Thymus (tissue), 11 donors: ENCODE data around the gene RPAP3. TPM values are rescaled to one million over a fixed set of nuclear protein-coding genes. Genes with fewer than 3 reads are reported as not detected.
"Not testable (repeated sequence)": the region's sequence is repeated elsewhere in the genome, so short reads cannot be mapped to it uniquely, and the experiment has no call there.

Experiments
- DNase-seq, 9 donors: peaks; one replicate each; pipeline ENCODE4 v3.0.0-alpha.2; 2013; ENCODE audit warnings: low spot score in 9 of 9, low read depth in 6 of 9, missing footprints in 1 of 9
- H3K27ac ChIP-seq, 2 donors: one replicate each; pipeline ENCODE4 v1.5.1; 2013; ENCODE audit warnings: control low read depth in 1 of 2, low read depth in 1 of 2, low read length in 1 of 2, mild to moderate bottlenecking in 1 of 2, moderate library complexity in 1 of 2
- H3K27me3 ChIP-seq, 2 donors: one replicate each; pipeline ENCODE4 v1.5.1; 2013; ENCODE audit warnings: low read length in 1 of 2; ENCODE audit not compliant: control insufficient read depth in 2 of 2, insufficient read depth in 1 of 2
- H3K36me3 ChIP-seq, 2 donors: one replicate each; pipeline ENCODE4 v1.5.1; 2013; ENCODE audit warnings: low read length in 1 of 2, mild to moderate bottlenecking in 1 of 2, moderate library complexity in 1 of 2; ENCODE audit not compliant: control insufficient read depth in 2 of 2, insufficient read depth in 2 of 2
- H3K4me1 ChIP-seq, 2 donors: one replicate each; pipeline ENCODE4 v1.5.1; 2013; ENCODE audit warnings: low read length in 2 of 2; ENCODE audit not compliant: control insufficient read depth in 2 of 2, insufficient read depth in 2 of 2
- H3K4me3 ChIP-seq, 2 donors: one replicate each; pipeline ENCODE4 v1.5.1; 2013; ENCODE audit warnings: low read length in 2 of 2, control low read depth in 1 of 2, mild to moderate bottlenecking in 1 of 2
- H3K9me3 ChIP-seq, 2 donors: one replicate each; pipeline ENCODE4 v1.5.1; 2013; ENCODE audit warnings: low read length in 1 of 2, mild to moderate bottlenecking in 1 of 2; ENCODE audit not compliant: control insufficient read depth in 2 of 2, insufficient read depth in 1 of 2
- WGBS: extraction: QIAGEN DNeasy Blood & Tissue Kit; methylation state at CpG from one replicate; pipeline ENCODE4 v1.1.7; 2013; 5-methylcytosine and 5-hydroxymethylcytosine counted together
- polyA plus RNA-seq: library from polyadenylated mRNA; stranded (reverse); fragments of 200-250 nt; gene quantifications from one replicate; pipeline ENCODE4 v1.2.3, GENCODE V29; 2013
- total RNA-seq: library from RNA; stranded (reverse); fragments of 120-200 nt; gene quantifications from one replicate; pipeline ENCODE4 v1.2.4, GENCODE V29; 2013
- donor health status: healthy.

Gene RPAP3
- total and polyA plus RNA-seq, 2 donors: 20.9 to 30.5 TPM

DNA sequence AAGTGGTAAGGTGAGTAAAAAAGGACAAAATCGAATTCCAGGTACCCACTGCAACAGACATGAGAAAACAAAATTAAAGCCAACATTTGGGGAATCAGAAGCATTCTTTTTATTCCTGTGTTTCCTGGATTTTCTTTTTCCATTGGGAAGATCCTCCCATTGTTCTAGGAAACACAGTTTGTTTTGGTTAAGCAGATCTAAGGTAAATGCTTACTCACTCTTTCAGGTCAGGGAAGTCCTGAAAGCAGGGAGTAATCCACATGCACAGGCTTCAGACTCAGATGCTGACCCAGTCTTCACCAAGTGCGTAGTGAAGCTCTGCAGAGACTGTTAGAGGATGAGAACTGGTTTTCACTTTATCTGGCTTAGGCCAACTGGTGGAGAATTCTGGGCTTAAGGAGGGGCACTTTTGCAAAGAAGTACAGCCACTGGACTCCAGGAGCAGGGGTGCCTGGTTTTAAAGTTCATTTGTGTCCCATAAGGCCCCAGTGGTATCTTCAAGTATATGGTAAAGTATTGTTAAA is 57.7 kb downstream of the RPAP3 start:
- H3K27me3 ChIP-seq: no peaks in the 10 kb centered on the region
- no peaks in the 10 kb centered on the region for H3K4me1 ChIP-seq
- DNase-seq: no peak
- 97% methylated on average over 2 of the region's 2 CpGs for WGBS
- H3K36me3 ChIP-seq: no peaks in the 10 kb centered on the region
- no peak overlapping the region for H3K4me3 ChIP-seq
- peaks cover 0 to 3% of the 10 kb centered on the region in 2 donors for H3K9me3 ChIP-seq
- H3K27ac ChIP-seq: no peak overlapping the region

DNA sequence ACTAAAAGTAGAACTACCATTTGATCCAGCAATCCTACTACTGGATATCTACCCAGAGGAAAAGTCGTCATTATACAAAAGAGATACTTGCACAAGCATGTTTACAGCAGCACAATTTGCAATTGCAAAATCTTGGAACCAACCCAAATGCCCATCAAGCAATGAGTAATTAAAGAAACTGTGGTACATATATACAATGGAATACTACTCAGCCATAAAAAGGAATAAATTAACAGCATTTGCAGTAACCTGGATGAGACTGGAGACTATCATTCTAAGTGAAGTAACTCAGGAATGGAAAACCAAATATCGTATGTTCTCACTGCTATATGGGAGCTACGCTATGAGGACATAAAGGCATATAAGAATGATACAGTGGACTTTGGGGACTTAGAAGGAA is 63.5 kb downstream of the RPAP3 start:
- not testable (repeated sequence) for H3K27ac ChIP-seq, H3K4me3 ChIP-seq, H3K9me3 ChIP-seq, H3K36me3 ChIP-seq, H3K27me3 ChIP-seq, DNase-seq, H3K4me1 ChIP-seq
- WGBS: over 99% methylated on average over 3 of the region's 3 CpGs

DNA sequence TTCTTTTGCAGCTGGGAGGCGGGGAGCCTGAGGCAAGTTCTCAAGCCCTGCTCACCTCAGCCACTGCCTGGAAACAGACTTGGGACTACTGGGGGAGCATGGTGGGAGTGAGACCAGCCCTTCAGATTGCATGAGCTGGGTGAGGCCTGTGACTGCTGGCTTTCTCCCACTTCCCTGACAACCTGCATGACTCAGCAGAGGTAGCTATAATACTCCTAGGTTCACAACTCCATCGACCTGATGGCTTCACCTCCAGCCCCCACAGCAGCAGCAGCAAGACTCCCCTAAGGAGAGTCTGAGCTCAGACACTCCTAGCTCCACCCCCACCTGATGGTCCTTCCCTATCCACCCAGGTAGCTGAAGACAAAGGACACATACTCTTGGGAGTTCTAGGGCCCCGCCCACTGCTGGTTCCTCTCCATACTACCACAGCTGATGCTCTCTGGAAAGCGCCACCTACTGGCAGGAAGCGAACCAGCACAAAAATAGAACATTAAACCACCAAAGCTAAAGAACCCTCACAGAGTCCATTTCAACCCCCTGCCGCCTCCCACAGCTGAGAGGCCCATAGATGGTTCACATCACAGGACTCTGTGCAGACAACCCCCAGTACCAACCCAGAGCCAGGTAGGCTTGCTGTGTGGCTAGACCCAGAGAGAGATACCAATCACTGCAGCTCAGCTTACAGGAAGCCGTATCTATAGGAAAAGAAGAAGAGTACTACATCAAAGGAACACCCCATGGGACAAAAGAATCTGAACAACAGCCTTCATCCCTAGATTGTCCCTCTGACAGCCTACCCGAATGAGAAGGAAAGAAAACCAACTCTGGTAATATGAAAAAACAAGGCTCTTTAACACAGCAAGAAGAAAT is 68.7 kb downstream of the RPAP3 start:
- Histone ChIP-seq H3K4me1 (no peaks in the 10 kb centered on the region), H3K4me3 (no peak overlapping the region), H3K36me3 (peaks cover 0 to 3% of the 10 kb centered on the region in 2 donors), H3K9me3 (peaks cover 0 to 2% of the 10 kb centered on the region in 2 donors), H3K27ac (no peak overlapping the region), H3K27me3 (no peaks in the 10 kb centered on the region)
- DNase-seq: peak in 1 of 9 donors; percentile 19
- 94% methylated on average over 8 of the region's 8 CpGs for WGBS

DNA sequence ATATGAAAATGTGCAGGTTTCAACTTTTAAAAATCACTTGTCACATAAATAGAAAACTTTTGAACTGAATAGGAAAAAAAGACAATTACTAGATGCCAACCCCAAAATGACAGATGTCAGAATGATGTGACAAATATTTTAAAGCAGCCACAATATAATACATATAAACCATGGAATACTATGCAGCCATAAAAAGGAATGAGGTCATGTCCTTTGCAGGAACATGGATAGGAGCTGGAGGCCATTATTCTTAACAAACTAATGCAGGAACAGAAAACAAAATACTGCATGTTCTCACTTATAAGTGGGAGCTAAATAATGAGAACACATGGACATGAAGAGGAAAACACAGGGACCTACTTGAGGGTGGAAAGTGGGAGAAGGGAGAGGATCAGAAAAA is 70.1 kb downstream of the RPAP3 start:
- H3K4me3 ChIP-seq, H3K4me1 ChIP-seq, H3K36me3 ChIP-seq, H3K27me3 ChIP-seq, H3K9me3 ChIP-seq, DNase-seq, H3K27ac ChIP-seq: not testable (repeated sequence)

DNA sequence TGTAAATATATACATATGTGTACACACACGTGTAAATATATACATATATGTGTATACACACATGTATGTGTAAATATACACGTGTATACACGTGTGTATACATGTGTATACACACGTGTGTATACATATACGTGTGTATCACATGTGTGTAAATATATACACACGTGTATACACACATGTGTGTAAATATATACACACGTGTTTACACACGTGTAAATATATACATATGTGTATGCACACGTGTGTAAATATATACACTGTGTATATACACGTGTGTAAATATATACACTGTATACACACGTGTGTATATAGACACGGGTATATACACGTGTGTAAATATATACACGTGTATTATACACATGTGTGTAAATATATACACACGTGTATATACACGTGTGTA is 71.7 kb downstream of the RPAP3 start:
- Histone ChIP-seq H3K4me3 (no peak overlapping the region), H3K4me1 (no peaks in the 10 kb centered on the region), H3K36me3 (peaks cover 0 to 3% of the 10 kb centered on the region in 2 donors), H3K9me3 (peaks cover 0 to 2% of the 10 kb centered on the region in 2 donors), H3K27me3 (no peaks in the 10 kb centered on the region), H3K27ac (no peak overlapping the region)
- no peak for DNase-seq
- 76% methylated on average over 16 of the region's 16 CpGs for WGBS

DNA sequence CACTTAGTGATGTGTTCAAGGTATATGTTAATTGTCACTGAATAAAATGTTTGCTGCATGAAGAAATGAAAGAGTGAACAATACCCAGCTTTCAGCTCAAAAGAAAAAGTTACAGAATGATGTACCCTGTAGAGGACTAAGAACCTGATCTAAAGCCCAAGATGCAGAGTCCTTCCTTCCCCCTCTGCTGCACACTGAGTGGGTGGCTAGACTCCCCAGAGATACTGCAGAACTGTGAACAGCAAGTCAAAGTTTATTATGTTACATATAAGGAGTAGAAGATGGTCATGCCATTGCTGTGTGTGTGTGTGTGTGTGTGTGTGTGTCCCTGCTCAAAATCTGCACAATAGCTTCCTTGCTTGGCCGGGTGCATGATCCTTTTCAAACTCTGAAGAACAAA is 83.9 kb downstream of the RPAP3 start:
- no peak for DNase-seq
- no peak overlapping the region for H3K27ac ChIP-seq
- 91% methylated on average over 1 of the region's 1 CpG for WGBS
- no peaks in the 10 kb centered on the region for H3K4me1 ChIP-seq
- H3K27me3 ChIP-seq: no peaks in the 10 kb centered on the region
- H3K9me3 ChIP-seq: no peaks in the 10 kb centered on the region
- H3K4me3 ChIP-seq: no peak overlapping the region
- H3K36me3 ChIP-seq: no peaks in the 10 kb centered on the region

DNA sequence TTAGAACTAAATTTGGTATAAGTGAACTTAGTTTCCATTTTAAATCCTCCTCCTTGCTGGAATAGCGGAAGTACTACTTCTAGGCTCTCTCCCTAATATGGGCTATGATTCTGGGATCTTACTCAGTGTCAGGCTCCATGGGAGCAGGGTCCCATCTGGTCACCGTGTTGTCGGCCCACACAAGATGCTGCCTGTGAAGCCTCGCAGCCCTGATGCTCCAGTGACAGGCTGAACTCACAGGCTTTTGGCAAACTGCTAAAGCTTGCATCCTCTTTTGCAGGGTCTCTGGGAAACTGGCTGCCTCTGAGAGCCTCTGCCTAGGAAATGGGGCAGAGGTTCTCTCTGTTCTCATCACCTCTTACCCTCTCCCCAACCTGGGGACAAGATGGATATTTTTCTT is 88.4 kb downstream of the RPAP3 start:
- no peaks in the 10 kb centered on the region for H3K27me3 ChIP-seq
- DNase-seq: no peak
- H3K36me3 ChIP-seq: no peaks in the 10 kb centered on the region
- no peak overlapping the region for H3K27ac ChIP-seq
- H3K9me3 ChIP-seq: peaks cover 6 to 14% of the 10 kb centered on the region in 2 donors
- no peaks in the 10 kb centered on the region for H3K4me1 ChIP-seq
- WGBS: 98% methylated on average over 4 of the region's 4 CpGs
- no peak overlapping the region for H3K4me3 ChIP-seq

DNA sequence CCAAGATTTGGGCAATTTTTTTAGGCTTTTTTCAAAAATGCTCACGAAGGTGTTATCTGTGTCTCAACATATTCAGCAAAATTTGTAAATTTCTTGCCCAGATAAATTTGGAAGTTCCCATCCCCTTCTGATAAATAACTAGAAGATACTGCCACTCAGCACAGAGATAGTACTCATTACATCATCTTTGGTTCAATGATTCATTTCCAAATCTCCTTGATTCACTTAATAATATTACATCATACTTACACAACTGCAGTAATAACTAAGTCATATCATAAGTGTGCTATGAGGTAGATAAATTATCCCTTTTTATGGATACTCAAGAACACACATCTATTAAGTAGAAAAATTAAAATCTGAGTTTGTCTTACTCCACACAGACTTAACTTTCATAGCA is 89.4 kb downstream of the RPAP3 start:
- WGBS: 93% methylated on average over 1 of the region's 1 CpG

DNA sequence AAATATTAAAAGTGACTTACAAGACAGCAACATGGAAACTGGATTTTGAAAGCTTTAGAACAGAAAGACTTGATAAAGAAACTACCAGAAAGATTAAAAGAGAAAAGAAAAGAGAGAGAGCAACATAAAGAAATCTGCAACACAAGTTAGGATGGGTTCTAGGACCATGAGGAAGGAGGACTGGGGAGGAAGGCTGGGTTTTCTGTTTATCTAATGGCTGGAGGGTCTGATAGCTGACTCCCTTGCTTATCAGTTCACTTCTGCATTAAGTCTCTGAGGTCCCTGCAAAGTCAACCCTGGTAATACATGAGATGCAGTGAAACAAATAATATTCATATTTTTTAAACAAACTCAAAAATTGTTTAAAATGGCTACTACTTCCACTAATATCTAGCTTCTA is 90.1 kb downstream of the RPAP3 start:
- H3K27me3 ChIP-seq: no peaks in the 10 kb centered on the region
- no peak overlapping the region for H3K27ac ChIP-seq
- no peak overlapping the region for H3K4me3 ChIP-seq
- H3K9me3 ChIP-seq: peaks cover 6 to 14% of the 10 kb centered on the region in 2 donors
- no peaks in the 10 kb centered on the region for H3K36me3 ChIP-seq
- no peaks in the 10 kb centered on the region for H3K4me1 ChIP-seq
- DNase-seq: no peak

More for the DNA sequence above, 89.4 kb downstream of the RPAP3 start:
- no peak overlapping the region for H3K4me3 ChIP-seq
- H3K27me3 ChIP-seq: no peaks in the 10 kb centered on the region
- no peaks in the 10 kb centered on the region for H3K4me1 ChIP-seq
- no peaks in the 10 kb centered on the region for H3K36me3 ChIP-seq
- no peak overlapping the region for H3K27ac ChIP-seq
- DNase-seq: no peak
- peaks cover 6 to 14% of the 10 kb centered on the region in 2 donors for H3K9me3 ChIP-seq
